WTC11 (cell line): ENCODE results near the gene FBXO21.

ENCODE experiments used
- ATF1 ChIP-seq: sonication (generic); formaldehyde crosslinking; IDR thresholded peaks from 2 replicates; pipeline ENCODE4 v1.8.1; 2023; ENCODE audit warnings: mild to moderate bottlenecking, moderate library complexity, missing genetic modification reagents
- ATF3 ChIP-seq: sonication (generic); formaldehyde crosslinking; conservative IDR thresholded peaks from 2 replicates; pipeline ENCODE4 v1.8.1; 2022; ENCODE audit warnings: mild to moderate bottlenecking, missing genetic modification reagents
- E2F4 ChIP-seq: sonication (generic); formaldehyde crosslinking; IDR thresholded peaks from 2 replicates; pipeline ENCODE4 v1.8.1; 2022; ENCODE audit warnings: low read depth, mild to moderate bottlenecking, moderate library complexity, missing genetic modification reagents, borderline replicate concordance
- ELF4 ChIP-seq: sonication (generic); formaldehyde crosslinking; IDR thresholded peaks from 2 replicates; pipeline ENCODE4 v1.8.1; 2022; ENCODE audit warnings: low read depth, mild to moderate bottlenecking, moderate library complexity, missing genetic modification reagents
- JUN ChIP-seq: sonication (generic); formaldehyde crosslinking; IDR thresholded peaks from 2 replicates; pipeline ENCODE4 v1.8.0; 2023; ENCODE audit warnings: mild to moderate bottlenecking, missing genetic modification reagents
- NR2C2 ChIP-seq: sonication (generic); formaldehyde crosslinking; IDR thresholded peaks from 2 replicates; pipeline ENCODE4 v1.8.0; 2022; ENCODE audit warnings: mild to moderate bottlenecking, missing genetic modification reagents
- RELA ChIP-seq: sonication (generic); formaldehyde crosslinking; IDR thresholded peaks from 2 replicates; pipeline ENCODE4 v1.8.1; 2022; ENCODE audit warnings: missing genetic modification reagents, mild to moderate bottlenecking, borderline replicate concordance
- SOX15 ChIP-seq: fragments of 250-450 bp; sonication (Bioruptor Pico); IDR thresholded peaks from 2 replicates; pipeline ENCODE4 v1.9.0; 2021; ENCODE audit warnings: mild to moderate bottlenecking
- TEAD4 ChIP-seq: sonication (generic); formaldehyde crosslinking; IDR thresholded peaks from 2 replicates; pipeline ENCODE4 v1.8.0; 2022; ENCODE audit warnings: mild to moderate bottlenecking, missing genetic modification reagents
- TP53 ChIP-seq: sonication (generic); formaldehyde crosslinking; IDR thresholded peaks from 2 replicates; pipeline ENCODE4 v1.8.1; 2023; ENCODE audit warnings: mild to moderate bottlenecking, missing genetic modification reagents
- USF1 ChIP-seq: sonication (generic); formaldehyde crosslinking; IDR thresholded peaks from 2 replicates; pipeline ENCODE4 v1.8.0; 2022; ENCODE audit warnings: mild to moderate bottlenecking, missing genetic modification reagents
- ZBTB43 ChIP-seq: sonication (generic); formaldehyde crosslinking; IDR thresholded peaks from 2 replicates; pipeline ENCODE4 v1.8.1; 2023; ENCODE audit warnings: mild to moderate bottlenecking, missing genetic modification reagents
- ZNF232 ChIP-seq: sonication (generic); formaldehyde crosslinking; IDR thresholded peaks from 2 replicates; pipeline ENCODE4 v1.8.0; 2022; ENCODE audit warnings: mild to moderate bottlenecking, missing genetic modification reagents
- TF ChIP-seq, protein P1 (sequence below): fragments of 200-600 bp; IDR thresholded peaks from 2 replicates; pipeline ENCODE4 v1.8.0; 2022; ENCODE audit warnings: antibody characterized with exemption

GRCh38 chr12:117134059-117134458, 56.2 kb downstream of the FBXO21 start:
- no peak for TF ChIP-seq TEAD4
- TF ChIP-seq, protein P1, sequence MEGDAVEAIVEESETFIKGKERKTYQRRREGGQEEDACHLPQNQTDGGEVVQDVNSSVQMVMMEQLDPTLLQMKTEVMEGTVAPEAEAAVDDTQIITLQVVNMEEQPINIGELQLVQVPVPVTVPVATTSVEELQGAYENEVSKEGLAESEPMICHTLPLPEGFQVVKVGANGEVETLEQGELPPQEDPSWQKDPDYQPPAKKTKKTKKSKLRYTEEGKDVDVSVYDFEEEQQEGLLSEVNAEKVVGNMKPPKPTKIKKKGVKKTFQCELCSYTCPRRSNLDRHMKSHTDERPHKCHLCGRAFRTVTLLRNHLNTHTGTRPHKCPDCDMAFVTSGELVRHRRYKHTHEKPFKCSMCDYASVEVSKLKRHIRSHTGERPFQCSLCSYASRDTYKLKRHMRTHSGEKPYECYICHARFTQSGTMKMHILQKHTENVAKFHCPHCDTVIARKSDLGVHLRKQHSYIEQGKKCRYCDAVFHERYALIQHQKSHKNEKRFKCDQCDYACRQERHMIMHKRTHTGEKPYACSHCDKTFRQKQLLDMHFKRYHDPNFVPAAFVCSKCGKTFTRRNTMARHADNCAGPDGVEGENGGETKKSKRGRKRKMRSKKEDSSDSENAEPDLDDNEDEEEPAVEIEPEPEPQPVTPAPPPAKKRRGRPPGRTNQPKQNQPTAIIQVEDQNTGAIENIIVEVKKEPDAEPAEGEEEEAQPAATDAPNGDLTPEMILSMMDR = no peak
- no peak for TF ChIP-seq ELF4 (CRISPR knock-in tag)
- no peak for TF ChIP-seq SOX15
- no peak for TF ChIP-seq ATF1 (CRISPR knock-in tag)
- TF ChIP-seq USF1 (CRISPR knock-in tag) = no peak
- TF ChIP-seq TP53 (CRISPR knock-in tag) = no peak
- no peak for TF ChIP-seq ATF3
- no peak for TF ChIP-seq JUN
- no peak for TF ChIP-seq ZBTB43 (CRISPR knock-in tag)
- TF ChIP-seq NR2C2 = no peak
- TF ChIP-seq RELA (CRISPR knock-in tag) = no peak
- TF ChIP-seq E2F4 (CRISPR knock-in tag) = no peak
- TF ChIP-seq ZNF232 = no peak
